ENCODE data around the gene DUSP15. TPM values are rescaled to one million over a fixed set of nuclear protein-coding genes. Genes with fewer than 3 reads are reported as not detected.

DUSP15 gene
- total RNA-seq, 2 donors from 2014 or later = 4.2 to 5.7 TPM

DNA sequence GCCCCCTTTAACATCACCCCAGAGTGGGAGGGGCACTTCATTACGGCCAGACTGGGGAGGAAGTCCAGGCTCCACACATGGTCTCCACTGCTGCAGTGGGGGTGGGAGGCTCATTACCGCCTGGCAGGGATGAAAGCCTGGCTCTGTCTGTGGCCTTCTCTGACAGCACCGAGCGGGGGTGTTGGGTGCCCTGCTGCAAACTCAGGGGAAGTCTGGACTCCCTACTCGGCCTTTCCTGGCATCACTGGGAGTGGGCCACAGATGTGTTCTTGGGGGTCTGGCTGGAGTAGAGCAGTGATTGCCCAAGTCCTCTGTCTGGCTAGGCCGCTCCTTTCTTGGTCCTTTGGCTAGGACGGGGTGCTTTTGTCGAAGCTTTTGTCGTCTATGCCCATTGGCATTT lies 27.2 kb upstream of the DUSP15 start:
- intact Hi-C loops (cut with DNase I) = no loop called here
- ATAC-seq (no peak), DNase-seq (no peak)

DNA sequence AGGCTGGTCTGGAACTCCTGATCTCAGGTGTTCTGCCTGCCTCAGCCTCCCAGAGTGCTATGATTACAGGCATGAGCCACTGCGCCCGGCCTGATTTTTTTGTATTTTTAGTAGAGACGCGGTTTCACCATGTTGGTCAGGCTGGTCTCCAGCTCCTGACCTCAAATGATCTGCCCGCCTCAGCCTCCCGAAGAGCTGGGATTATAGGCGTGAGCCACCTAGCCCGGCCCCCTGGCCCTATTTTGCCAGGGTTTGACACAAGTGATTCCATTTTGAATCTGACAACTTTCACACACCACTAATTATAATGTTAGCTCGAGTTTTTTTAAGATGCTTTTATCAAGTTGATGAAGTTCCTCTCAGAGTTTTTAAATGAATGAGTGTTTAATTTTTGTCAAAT lies 25.7 kb upstream of the DUSP15 start:
- ATAC-seq = no peak
- no peak for DNase-seq
- intact Hi-C loops (cut with DNase I) = no loop called here

GRCh38 chr20:31894980-31895675 lies 24.8 kb upstream of the DUSP15 start:
- DNase-seq = peak; percentile 51
- intact Hi-C loops (cut with DNase I) = no loop called here
- peak; percentile 98 for ATAC-seq

DNA sequence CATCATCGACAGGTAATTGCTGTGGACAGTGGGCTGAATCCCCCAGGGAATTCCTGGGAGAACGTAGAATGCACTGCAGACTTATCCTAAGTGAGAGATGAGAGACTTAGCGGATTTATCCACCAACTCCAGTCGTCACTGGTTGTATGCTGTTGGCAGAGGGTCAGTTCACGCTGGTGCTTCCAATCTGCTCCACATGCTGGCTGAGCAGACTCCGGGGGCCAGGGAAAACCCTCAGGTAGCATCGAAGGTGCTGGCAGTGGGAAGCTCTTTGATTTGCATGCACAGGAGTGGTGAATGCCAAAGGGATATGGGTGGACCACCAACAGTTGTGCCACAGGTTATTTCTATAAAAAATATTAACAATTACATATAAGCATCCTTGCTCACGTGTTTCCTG lies 20.3 kb upstream of the DUSP15 start:
- intact Hi-C loops (cut with DNase I) = no loop called here
- DNase-seq (no peak), ATAC-seq (no peak)

DNA sequence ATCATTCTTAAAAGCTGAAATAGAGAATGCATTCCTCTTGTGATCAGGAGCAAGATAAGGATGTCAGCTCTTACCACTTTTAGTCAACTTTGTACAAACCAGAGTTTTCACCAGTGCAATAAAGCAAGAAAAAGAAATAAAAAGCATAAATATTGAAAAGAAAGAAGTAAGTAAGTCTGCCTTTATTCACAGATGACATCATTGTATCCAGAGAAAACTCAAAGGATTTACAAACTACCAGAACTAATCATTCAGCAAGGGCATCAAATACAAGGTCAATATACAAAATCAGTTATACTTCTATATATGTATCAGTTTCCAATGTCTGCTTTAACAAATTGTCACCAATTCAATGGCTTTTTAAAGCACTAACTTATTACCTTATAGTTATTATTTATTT lies 13.5 kb upstream of the DUSP15 start:
- intact Hi-C loops (cut with DNase I) = no loop called here
- DNase-seq = no peak
- ATAC-seq = no peak

- no peak for ATAC-seq
These were observed 11.6 kb upstream of the DUSP15 start for GRCh38 chr20:31881945-31882344.

GRCh38 chr20:31879143-31879987 lies 9.0 kb upstream of the DUSP15 start:
- ATAC-seq = peak; percentile 99 to 100
- intact Hi-C loops (cut with DNase I) = no loop called here
- DNase-seq = peak; percentile 98

More at GRCh38 chr20:31881945-31882344, 11.6 kb upstream of the DUSP15 start:
- no peak for DNase-seq
- intact Hi-C loops (cut with DNase I) = no loop called here

GRCh38 chr20:31877684-31878083 lies 7.4 kb upstream of the DUSP15 start:
- intact Hi-C loops (cut with DNase I) = no loop called here
- no peak for ATAC-seq
- DNase-seq = no peak

GRCh38 chr20:31875671-31876070 lies 5.3 kb upstream of the DUSP15 start:
- DNase-seq (no peak), ATAC-seq (no peak)
- intact Hi-C loops (cut with DNase I) = no loop called here

DNA sequence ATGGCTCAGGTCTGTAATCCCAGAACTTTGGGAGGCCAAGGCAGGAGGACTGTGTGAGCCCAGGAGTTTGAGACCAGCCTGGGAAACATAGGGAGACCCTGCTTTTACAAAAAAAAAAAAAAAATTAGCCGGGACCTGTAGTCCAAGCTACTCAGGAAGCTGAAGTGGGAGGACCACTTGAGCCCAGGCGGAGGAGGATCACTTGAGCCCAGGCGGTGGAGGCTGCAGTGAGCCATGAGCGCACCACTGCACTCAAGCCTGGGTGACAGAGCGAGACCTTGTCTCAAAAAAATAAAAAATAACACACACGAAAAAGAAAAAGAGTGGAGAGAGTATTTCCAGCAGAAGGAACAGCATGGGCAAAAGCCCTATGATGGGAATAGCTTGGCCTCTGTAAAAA lies 2.1 kb upstream of the DUSP15 start:
- no peak for DNase-seq
- intact Hi-C loops (cut with DNase I) = no loop called here
- ATAC-seq = no peak

- no peak for ATAC-seq
- intact Hi-C loops (cut with DNase I) = no loop called here
- DNase-seq = no peak
These were observed 1.3 kb upstream of the DUSP15 start for GRCh38 chr20:31871618-31871954.

DNA sequence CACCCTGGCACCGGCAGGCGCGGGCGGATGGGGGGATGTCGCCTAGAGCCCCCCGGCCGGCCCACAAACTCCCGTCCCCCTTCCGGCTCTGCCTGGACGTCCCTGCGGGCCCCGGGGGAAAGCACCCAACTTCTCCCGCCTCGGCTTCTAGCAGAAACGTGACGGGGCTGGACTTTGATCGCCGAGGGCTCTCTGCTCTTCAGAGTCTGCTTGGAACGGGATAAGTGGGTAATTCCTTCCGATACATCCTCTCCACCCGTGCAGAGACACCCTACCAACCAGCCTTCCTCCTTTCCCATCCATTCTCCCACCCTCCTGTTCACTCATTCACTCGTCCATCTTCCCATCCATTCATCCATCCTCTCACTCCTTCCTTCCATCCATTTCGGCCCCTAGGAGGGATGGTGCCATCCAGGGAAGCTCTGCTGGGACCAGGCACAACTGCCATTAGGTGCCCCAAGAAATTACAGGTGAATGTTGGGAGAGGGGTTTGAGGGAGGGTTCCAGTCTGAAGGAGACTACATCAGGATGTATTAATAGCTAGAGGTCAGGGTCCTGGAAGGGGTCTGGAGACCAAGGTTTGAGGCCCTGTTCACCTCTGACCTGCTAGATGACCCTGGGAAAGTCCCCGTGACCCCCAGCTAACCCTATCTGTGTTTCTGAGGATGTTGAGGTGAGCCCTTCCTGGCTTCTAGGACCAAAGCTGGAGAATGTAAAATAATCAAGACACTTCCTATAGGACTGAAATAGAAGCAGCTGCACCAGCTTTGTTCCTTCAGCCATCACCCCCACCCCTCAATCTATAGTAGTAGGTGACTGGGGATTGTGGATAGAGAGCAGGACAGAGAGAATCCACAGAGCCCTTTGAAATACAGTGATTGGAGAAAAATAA lies 645 bp upstream of the DUSP15 start:
- DNase-seq (no peak), ATAC-seq (peak in 1 of 2 donors; percentile 25)
- intact Hi-C loops (cut with DNase I) = no loop called here

DNA sequence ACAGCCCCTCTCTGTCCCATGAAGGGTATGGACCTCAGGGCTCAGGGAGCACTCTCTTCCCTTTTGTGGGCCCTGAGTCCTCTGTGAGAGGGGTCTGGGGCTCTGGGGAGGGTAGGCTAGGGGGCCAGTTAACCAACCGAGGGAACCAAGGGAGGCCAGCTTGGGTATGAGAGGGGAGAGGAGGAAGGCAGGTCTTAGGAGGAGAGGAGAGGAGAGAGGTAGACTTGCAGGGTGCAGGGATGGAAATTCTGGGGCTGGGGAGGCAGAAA lies 720 bp downstream of the DUSP15 start:
- intact Hi-C loops (cut with DNase I) = no loop called here
- ATAC-seq (no peak), DNase-seq (no peak)

- intact Hi-C loops (cut with DNase I) = no loop called here
- ATAC-seq = no peak
These were observed 1.3 kb downstream of the DUSP15 start for GRCh38 chr20:31868853-31869672.

GRCh38 chr20:31866221-31866620 lies 4.1 kb downstream of the DUSP15 start:
- intact Hi-C loops (cut with DNase I) = no loop called here
- DNase-seq = no peak
- ATAC-seq = no peak

More at GRCh38 chr20:31868853-31869672, 1.3 kb downstream of the DUSP15 start:
- no peak for DNase-seq

- intact Hi-C loops (cut with DNase I) = no loop called here
- ATAC-seq (no peak), DNase-seq (no peak)
These were observed 5.6 kb downstream of the DUSP15 start for GRCh38 chr20:31864521-31865400.

GRCh38 chr20:31863296-31864085 lies 6.8 kb downstream of the DUSP15 start:
- DNase-seq = no peak
- ATAC-seq = no peak
- intact Hi-C loops (cut with DNase I) = no loop called here

DNA sequence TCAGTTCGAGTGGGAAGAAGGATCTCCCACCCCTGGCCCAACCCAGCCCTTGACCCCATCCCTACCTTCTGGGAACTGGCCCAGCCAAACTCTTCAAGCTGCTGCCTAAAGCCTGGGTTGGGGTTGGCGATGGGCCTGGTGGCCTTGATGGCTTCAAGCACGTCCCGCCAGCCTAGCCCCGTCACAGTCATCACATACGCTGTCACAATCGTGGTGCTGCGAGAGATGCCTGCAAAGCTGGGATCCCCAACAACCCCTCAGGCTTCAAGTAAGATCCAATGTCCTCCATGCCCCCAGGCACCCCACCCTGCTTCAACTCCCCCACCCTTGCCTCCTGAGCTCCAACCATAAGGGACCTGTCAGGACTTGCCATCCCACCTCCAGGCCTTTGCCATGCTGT lies 7.8 kb downstream of the DUSP15 start:
- ATAC-seq = no peak
- DNase-seq = no peak
- intact Hi-C loops (cut with DNase I) = no loop called here

Data from left cardiac atrium (tissue), 4 donors.